NCI-H82 (cell line): ENCODE data around the gene ZNF804B.

ENCODE experiments used
- DNase-seq: peaks from one replicate; lab custom pipeline; 2025; lab: John Stamatoyannopoulos, UW

Gene ZNF804B

DNA sequence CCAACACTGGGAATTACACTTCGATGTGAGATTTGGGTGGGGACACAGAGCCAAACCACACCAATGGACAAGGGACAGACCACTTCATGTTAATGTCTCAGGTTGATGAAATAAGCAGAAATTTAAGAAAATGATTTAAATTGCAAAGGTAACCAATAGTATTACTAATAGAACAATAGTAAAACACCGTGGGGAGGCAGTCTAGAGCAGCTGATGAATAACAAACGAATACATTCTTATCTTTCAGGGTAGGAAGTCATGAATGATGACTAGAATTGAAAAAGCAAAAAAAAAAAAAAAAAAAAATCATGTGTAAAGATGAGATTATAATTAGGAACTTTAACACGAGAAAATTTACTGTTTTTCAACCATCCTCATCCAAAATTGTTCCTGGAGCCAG is 207.9 kb downstream of the ZNF804B start:
- DNase-seq, result no peak

DNA sequence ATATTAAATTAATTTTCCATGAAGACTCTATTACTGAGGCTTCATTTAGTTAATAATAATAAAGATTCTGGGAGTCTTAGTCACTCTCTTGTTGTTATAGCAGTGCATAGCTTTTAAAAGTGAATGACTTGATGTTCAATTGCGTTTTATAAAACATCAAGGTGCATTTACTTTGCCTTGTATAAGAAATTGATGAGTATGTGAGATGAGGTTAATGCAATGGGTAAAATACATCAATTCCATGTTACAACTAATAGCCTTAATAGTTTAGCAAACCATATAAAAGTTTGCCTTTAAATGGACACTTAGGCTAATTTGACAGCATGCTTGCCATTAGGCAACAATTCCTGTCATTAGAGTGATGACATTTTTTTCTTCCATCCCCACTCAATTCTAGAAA is 209.7 kb downstream of the ZNF804B start:
- DNase-seq, result no peak

DNA sequence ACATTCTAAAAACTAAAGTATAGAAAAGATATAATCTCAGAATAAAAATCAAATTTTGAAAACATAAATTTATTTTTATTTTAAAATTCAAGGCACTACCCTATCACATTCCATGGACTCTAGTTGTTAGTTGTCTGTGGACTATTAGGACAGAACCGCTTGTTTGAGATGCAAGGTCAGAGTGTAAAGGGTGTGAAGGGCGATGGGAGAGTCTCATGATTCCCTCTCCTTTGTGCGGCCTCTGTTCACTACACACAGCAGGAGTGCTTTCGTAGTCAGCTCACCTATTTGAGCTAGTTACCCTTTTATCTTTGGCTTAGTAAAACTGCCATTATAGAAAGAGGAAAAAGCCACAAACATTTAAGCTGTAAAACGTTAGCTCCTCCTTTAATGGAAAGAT is 225.8 kb downstream of the ZNF804B start:
- DNase-seq, result no peak

GRCh38 chr7:89001306-89001705 is 241.8 kb downstream of the ZNF804B start:
- DNase-seq, result no peak

GRCh38 chr7:89002981-89003956 is 243.8 kb downstream of the ZNF804B start:
- no peak for DNase-seq

- DNase-seq, result no peak
Observed at GRCh38 chr7:89012016-89012415, 252.5 kb downstream of the ZNF804B start.

DNA sequence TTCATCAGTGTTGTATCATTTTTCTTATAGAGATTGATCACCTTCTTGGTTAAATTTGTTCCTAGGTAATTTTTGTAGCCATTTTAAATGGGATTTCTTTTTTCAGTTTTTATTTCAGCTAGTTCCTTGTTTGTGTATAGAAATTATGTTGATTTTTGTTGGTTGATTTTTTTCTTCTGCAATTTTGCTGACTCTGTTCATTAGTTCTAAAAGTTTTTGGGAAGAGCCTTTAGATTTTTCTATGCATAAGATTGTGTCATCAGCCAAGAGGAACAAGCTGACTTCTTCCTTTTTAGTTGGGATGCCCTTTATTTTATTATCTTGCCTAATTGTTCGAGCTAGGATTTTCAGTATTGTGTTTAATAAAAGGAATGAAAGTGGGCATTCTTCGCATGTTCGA is 258.2 kb downstream of the ZNF804B start:
- no peak for DNase-seq

- no peak for DNase-seq
Observed at GRCh38 chr7:89021741-89022140, 262.2 kb downstream of the ZNF804B start.

- DNase-seq, result no peak
Observed at GRCh38 chr7:89023206-89023605, 263.7 kb downstream of the ZNF804B start.

DNA sequence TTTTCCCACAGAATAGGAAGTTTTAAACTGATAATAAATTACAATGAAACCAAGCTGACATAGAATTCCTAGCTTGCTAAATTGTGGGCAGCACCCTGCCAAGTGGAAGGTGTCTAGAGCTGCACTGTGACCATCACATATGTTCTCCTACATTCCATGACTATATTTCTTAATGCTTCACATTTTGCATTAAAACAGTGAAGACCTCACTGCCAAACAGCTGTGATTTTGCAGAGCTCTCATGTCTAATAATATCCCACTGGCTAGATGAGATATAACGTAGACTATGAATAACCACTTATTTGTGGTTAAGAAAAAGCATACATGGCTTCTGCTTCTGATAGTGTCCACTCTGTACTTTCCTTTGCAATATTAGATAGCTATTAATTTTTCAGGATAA is 264.4 kb downstream of the ZNF804B start:
- no peak for DNase-seq

GRCh38 chr7:89027781-89028180 is 268.3 kb downstream of the ZNF804B start:
- no peak for DNase-seq

DNA sequence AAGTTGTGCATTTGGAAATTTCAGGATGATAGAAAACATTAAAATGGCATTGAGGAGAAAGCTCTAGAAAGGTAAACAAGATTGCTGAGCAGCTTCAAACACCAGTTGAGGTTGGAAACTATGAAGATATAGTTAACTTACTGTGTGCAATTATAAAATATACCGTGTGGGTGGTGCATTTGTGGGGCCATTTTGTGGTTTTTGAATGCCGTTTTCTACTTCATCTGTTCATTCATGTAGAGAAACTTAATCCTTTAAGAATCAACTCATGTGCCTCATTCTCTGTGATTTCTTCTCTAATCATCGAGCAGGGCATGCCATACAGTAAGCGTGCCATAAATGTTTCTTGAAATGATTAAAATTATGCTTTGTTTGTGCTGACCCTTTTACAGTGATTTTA is 268.8 kb downstream of the ZNF804B start:
- no peak for DNase-seq

GRCh38 chr7:89029864-89030263 is 270.4 kb downstream of the ZNF804B start:
- no peak for DNase-seq

- DNase-seq, result no peak
Observed at GRCh38 chr7:89041240-89041639, 281.7 kb downstream of the ZNF804B start.

DNA sequence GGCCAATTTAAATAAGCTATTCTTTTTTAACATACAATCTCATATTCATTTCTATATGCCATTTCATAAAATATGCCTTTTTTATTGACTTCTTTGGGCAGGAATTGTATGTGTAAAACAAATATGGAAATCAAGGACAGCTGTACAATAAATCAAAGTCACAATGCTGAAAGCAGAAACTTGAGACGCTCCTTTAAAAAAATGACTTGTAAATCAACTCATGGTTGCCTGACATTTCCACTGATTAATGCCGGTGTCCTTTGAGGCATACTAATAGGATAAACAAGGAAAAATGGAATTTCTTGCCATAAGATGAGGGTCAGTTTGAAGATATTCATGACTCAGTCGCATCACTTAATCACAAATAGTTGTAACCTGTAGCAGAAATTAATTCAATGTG is 283.4 kb downstream of the ZNF804B start:
- no peak for DNase-seq

DNA sequence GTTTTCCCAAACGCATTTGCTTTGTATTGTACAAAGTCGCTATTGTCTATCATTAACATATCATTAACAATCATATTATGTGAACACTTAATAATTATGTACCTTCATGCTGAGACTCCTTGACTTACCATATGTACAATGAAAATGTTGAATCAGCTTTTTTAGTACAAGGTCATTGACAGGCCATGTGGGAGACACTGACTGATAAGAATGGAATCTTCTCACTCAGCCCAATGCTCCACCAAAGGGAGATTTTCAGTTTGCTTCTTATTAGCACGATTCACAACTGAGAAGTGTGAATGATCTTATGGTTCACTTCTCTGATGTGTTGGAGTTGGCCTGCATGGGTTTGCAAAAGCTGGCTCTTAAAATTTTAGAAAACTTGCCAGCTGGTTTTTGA is 289.5 kb downstream of the ZNF804B start:
- DNase-seq, result no peak

GRCh38 chr7:89053130-89053529 is 293.6 kb downstream of the ZNF804B start:
- no peak for DNase-seq

- DNase-seq, result no peak
Observed at GRCh38 chr7:89054361-89054760, 294.9 kb downstream of the ZNF804B start.

DNA sequence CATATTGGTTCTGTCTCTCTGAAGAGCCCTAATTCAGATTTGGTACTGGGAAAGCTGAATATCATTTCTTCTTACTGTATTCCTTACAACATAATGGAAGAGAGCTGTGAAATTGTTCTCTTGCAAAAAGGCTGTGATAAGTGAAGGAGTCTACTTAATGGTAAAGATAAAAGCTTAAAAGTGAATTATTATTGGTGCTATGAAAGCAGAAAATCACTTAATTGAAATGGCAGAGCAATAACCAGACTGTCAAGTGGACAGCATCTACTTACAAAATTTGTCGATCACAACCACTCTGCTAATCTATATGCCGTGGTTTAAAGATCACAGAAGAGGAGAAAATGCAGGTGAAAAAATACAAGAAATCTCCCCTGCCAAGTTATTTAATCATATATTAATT is 300.7 kb downstream of the ZNF804B start:
- DNase-seq, result no peak

DNA sequence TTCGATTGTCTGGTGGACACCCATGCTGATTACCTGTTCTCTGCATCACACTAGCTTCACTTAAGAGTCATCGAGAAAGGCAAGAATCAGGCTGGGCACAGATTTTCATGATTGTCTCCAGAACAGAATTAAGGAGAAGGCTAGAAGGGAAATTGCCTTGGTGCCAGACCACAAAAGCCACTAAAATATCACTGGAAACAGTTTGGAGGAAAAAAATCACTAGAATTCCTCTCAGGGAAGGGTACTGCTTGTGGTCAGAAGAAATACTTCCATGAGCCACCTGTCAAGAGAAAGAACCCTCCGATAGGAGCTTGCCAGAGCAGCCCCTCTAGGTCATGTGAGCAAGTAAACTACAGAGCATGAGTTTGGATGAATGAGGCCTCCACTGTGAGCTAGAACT is 305.3 kb downstream of the ZNF804B start:
- no peak for DNase-seq

GRCh38 chr7:89067048-89067447 is 307.5 kb downstream of the ZNF804B start:
- DNase-seq, result no peak

DNA sequence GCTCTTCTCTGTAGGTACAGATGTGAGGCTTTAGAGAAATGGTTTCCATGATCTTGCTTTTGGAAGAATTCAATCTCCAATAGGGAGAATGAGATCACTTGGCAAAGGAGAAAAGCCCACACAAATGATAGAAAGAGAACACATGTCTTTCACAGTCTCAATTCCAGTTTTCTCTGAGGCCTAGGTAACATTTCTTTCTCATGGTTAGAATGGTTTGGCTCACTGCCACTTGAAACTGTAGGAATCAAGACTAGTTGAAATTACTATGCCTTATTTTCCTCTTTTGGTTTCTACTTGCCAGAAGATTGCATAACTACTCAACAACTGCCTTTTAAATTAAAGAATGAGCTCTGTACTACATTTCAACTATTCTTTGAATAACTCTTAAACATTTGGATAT is 312.6 kb downstream of the ZNF804B start:
- no peak for DNase-seq

DNA sequence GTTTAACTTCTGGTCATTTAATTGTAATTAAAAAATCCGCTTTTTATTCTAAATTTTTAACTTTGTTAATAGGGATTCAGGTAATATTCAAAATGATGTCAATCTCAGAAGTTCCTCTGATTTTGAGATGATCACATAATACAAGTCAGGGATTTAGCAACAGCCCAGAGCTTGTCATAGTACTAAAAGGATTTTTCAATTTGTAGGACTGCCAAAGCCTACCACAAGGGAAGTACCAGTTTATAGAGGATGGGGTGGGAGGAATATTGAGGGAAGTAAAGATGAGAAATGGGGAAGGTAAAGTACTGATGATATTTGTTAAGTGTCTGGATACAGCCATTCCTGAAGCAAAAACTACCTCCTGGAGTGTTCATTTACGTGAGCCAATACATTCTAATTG is 314.3 kb downstream of the ZNF804B start:
- no peak for DNase-seq

DNA sequence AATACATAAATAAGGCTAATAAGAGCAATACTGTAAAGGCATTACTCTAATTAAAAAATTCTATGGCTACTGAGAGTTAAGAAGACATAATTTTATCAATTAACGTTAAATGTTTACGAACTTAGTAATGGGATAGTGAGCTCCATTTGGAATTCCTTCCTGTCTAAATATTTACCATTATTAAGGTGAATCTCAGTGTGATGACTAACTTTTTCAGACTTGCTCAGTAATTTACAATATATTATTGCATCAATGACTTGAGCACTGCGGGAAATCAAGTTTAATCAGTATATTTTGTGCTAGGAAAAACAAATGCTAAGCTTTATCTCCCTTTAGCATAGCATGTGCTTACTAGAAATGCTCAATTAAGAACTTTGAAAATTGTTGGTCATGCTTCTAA is 318.5 kb downstream of the ZNF804B start:
- no peak for DNase-seq
